Hepatocyte (in vitro differentiated cells): Measurements from ENCODE around the gene FAM184A. TPM values are rescaled to one million over a fixed set of nuclear protein-coding genes. Genes with fewer than 3 reads are reported as not detected.
"Not testable (repeated sequence)": the region's sequence is repeated elsewhere in the genome, so short reads cannot be mapped to it uniquely, and the experiment has no call there.

Experiments
- DNase-seq: peaks from one replicate; pipeline ENCODE4 v3.0.0-alpha.2; 2016; ENCODE audit warnings: low spot score
- H2AFZ ChIP-seq: fragments of 200-600 bp; sonication (generic); 2 replicates; pipeline ENCODE4 v1.6.0; 2016; ENCODE audit warnings: antibody characterized with exemption, mild to moderate bottlenecking
- H3K27ac ChIP-seq: fragments of 200-600 bp; sonication (generic); 2 replicates; pipeline ENCODE4 v1.5.1; 2016; ENCODE audit warnings: mild to moderate bottlenecking
- H3K27me3 ChIP-seq: fragments of 200-600 bp; sonication (generic); 2 replicates; pipeline ENCODE4 v1.6.1; 2016
- H3K36me3 ChIP-seq: fragments of 200-600 bp; sonication (generic); replicated peaks from 2 replicates; pipeline ENCODE4 v1.5.1; 2016; ENCODE audit warnings: low read depth; ENCODE audit not compliant: insufficient read depth
- H3K4me1 ChIP-seq: fragments of 200-600 bp; sonication (generic); 2 replicates; pipeline ENCODE4 v1.5.1; 2016; ENCODE audit warnings: mild to moderate bottlenecking, moderate library complexity; ENCODE audit not compliant: insufficient read depth
- H3K4me2 ChIP-seq: fragments of 200-600 bp; sonication (generic); 2 replicates; pipeline ENCODE4 v1.6.0; 2016
- H3K4me3 ChIP-seq: fragments of 200-600 bp; sonication (generic); 2 replicates; pipeline ENCODE4 v1.5.1; 2016; ENCODE audit warnings: mild to moderate bottlenecking
- H3K79me2 ChIP-seq: fragments of 200-600 bp; sonication (generic); 2 replicates; pipeline ENCODE4 v1.6.0; 2017; ENCODE audit warnings: mild to moderate bottlenecking
- H3K9me2 ChIP-seq: fragments of 200-600 bp; sonication (generic); replicated peaks from 2 replicates; pipeline ENCODE4 v1.6.0; 2017; ENCODE audit warnings: mild to moderate bottlenecking; ENCODE audit not compliant: insufficient read depth
- H3K9me3 ChIP-seq: fragments of 200-600 bp; sonication (generic); 2 replicates; pipeline ENCODE4 v1.5.1; 2016; ENCODE audit warnings: low read depth, mild to moderate bottlenecking
- H4K20me1 ChIP-seq: fragments of 200-600 bp; sonication (generic); 2 replicates; pipeline ENCODE4 v1.6.0; 2016; ENCODE audit warnings: mild to moderate bottlenecking; ENCODE audit not compliant: insufficient read depth, poor library complexity, severe bottlenecking
- CTCF ChIP-seq: fragments of 200-600 bp; sonication (generic); IDR thresholded peaks from 2 replicates; pipeline ENCODE4 v1.5.1; 2016; ENCODE audit warnings: antibody characterized with exemption, mild to moderate bottlenecking; ENCODE audit not compliant: poor library complexity
- EZH2 ChIP-seq: fragments of 200-600 bp; sonication (generic); IDR thresholded peaks from 2 replicates; pipeline ENCODE4 v1.6.1; 2016; ENCODE audit warnings: antibody characterized with exemption, mild to moderate bottlenecking, borderline replicate concordance
- EZH2phosphoT487 ChIP-seq: fragments of 200-600 bp; sonication (generic); IDR thresholded peaks from one replicate; pipeline ENCODE4 v1.6.1; 2018; ENCODE audit warnings: antibody characterized with exemption, mild to moderate bottlenecking, low read depth, moderate library complexity; ENCODE audit not compliant: unreplicated experiment, severe bottlenecking
- WGBS: methylation state at CpG from one replicate; pipeline ENCODE4 v1.1.6; 2016; ENCODE audit warnings: low lambda C conversion rate; ENCODE audit errors: missing lambda C conversion rate; 5-methylcytosine and 5-hydroxymethylcytosine counted together
- polyA plus RNA-seq: library from polyadenylated mRNA; unstranded; fragments of >200 nt; fragmentation: Nextera tagmentation; extraction: Ambion mirVana; gene quantifications from 2 replicates; pipeline ENCODE4 v1.2.1, GENCODE V29; 2016
- total RNA-seq: library from RNA; depleted of rRNA; stranded (reverse); fragments of >200 nt; gene quantifications from 2 replicates; pipeline ENCODE4 v1.2.3, GENCODE V29; 2014

Gene FAM184A
- total and polyA plus RNA-seq, 2 experiments from 2014 or later, result 5.6 to 14.1 TPM

GRCh38 chr6:119020597-119021561, 57.6 kb downstream of the FAM184A start:
- no peaks in the 10 kb centered on the region for H3K36me3 ChIP-seq
- no peaks in the 10 kb centered on the region for H3K9me2 ChIP-seq
- H2AFZ ChIP-seq, result no peak overlapping the region
- DNase-seq, result no peak
- no peak overlapping the region for H3K27ac ChIP-seq
- no peak overlapping the region for H3K4me3 ChIP-seq
- H3K27me3 ChIP-seq, result no peaks in the 10 kb centered on the region
- H3K4me1 ChIP-seq, result no peaks in the 10 kb centered on the region
- H3K9me3 ChIP-seq, result no peaks in the 10 kb centered on the region
- no peaks in the 10 kb centered on the region for H3K79me2 ChIP-seq
- no peaks in the 10 kb centered on the region for H4K20me1 ChIP-seq
- no peak overlapping the region for H3K4me2 ChIP-seq
- 90% methylated on average over 2 of the region's 2 CpGs for WGBS
- TF ChIP-seq CTCF (no peak), EZH2 (no peak), EZH2phosphoT487 (no peak)

GRCh38 chr6:119015165-119015564, 63.3 kb downstream of the FAM184A start:
- not testable (repeated sequence) for H2AFZ ChIP-seq, H3K9me2 ChIP-seq, H3K27me3 ChIP-seq, H3K4me2 ChIP-seq, DNase-seq, H3K36me3 ChIP-seq, H3K4me3 ChIP-seq, H3K27ac ChIP-seq, H3K79me2 ChIP-seq, H3K4me1 ChIP-seq, H4K20me1 ChIP-seq, H3K9me3 ChIP-seq
- WGBS, result 98% methylated on average over 21 of the region's 22 CpGs

GRCh38 chr6:119012521-119012920, 65.9 kb downstream of the FAM184A start:
- WGBS, result 95% methylated on average over 1 of the region's 1 CpG
- Histone ChIP-seq H3K27ac (no peak overlapping the region), H3K9me2 (no peaks in the 10 kb centered on the region), H3K4me1 (no peaks in the 10 kb centered on the region), H2AFZ (no peak overlapping the region), H4K20me1 (no peaks in the 10 kb centered on the region), H3K4me3 (no peak overlapping the region), H3K4me2 (no peak overlapping the region), H3K9me3 (no peaks in the 10 kb centered on the region), H3K79me2 (no peaks in the 10 kb centered on the region), H3K27me3 (no peaks in the 10 kb centered on the region), H3K36me3 (no peaks in the 10 kb centered on the region)
- TF ChIP-seq CTCF, result no peak
- TF ChIP-seq EZH2, result no peak
- TF ChIP-seq EZH2phosphoT487, result no peak
- DNase-seq, result no peak

GRCh38 chr6:119009266-119009665, 69.2 kb downstream of the FAM184A start:
- H3K9me3 ChIP-seq, H3K79me2 ChIP-seq, H4K20me1 ChIP-seq, H2AFZ ChIP-seq, H3K4me3 ChIP-seq, H3K4me2 ChIP-seq, H3K4me1 ChIP-seq, H3K27ac ChIP-seq, H3K36me3 ChIP-seq, H3K27me3 ChIP-seq, DNase-seq, H3K9me2 ChIP-seq: not testable (repeated sequence)
- WGBS, result 95% methylated on average over 3 of the region's 3 CpGs
